GM23338 (cell line): ENCODE data around the gene ANKRD44. TPM values are rescaled to one million over a fixed set of nuclear protein-coding genes. Genes with fewer than 3 reads are reported as not detected.

Source experiments
- ATAC-seq: fragments of 200-7000 bp; cut with Tn5 transposase; 3 replicates; pipeline ENCODE4 v1.9.1; 2020
- DNase-seq: peaks from one replicate; pipeline ENCODE4 v3.0.0-alpha.2; 2015; ENCODE audit warnings: low spot score
- H2AFZ ChIP-seq: fragments of 200-600 bp; sonication (generic); 2 replicates; pipeline ENCODE4 v1.8.0; 2016; ENCODE audit warnings: antibody characterized with exemption, mild to moderate bottlenecking, moderate library complexity
- H3F3A ChIP-seq: fragments of 200-600 bp; sonication (generic); replicated peaks from 2 replicates; pipeline ENCODE4 v1.8.0; 2017; ENCODE audit warnings: antibody characterized with exemption, mixed run types, low read depth
- H3K27ac ChIP-seq: fragments of 200-600 bp; sonication (generic); 2 replicates; pipeline ENCODE4 v1.6.1; 2016; ENCODE audit warnings: low read depth
- H3K27me3 ChIP-seq: fragments of 200-600 bp; sonication (generic); 2 replicates; pipeline ENCODE4 v1.8.0; 2016; ENCODE audit warnings: mild to moderate bottlenecking, mixed run types, moderate library complexity; ENCODE audit not compliant: insufficient read depth
- H3K36me3 ChIP-seq: fragments of 200-600 bp; sonication (generic); 2 replicates; pipeline ENCODE4 v1.8.0; 2016; ENCODE audit warnings: mild to moderate bottlenecking; ENCODE audit not compliant: insufficient read depth
- H3K4me1 ChIP-seq: fragments of 200-600 bp; sonication (generic); 2 replicates; pipeline ENCODE4 v1.8.0; 2016; ENCODE audit warnings: mild to moderate bottlenecking, moderate library complexity; ENCODE audit not compliant: insufficient read depth
- H3K4me2 ChIP-seq: fragments of 200-600 bp; sonication (generic); 2 replicates; pipeline ENCODE4 v1.7.1; 2017; ENCODE audit warnings: mixed run types
- H3K4me3 ChIP-seq: fragments of 200-600 bp; sonication (generic); 2 replicates; pipeline ENCODE4 v1.6.1; 2016; ENCODE audit warnings: mixed run types
- H3K79me2 ChIP-seq: fragments of 200-600 bp; sonication (generic); replicated peaks from 2 replicates; pipeline ENCODE4 v1.8.0; 2017; ENCODE audit warnings: mild to moderate bottlenecking; ENCODE audit not compliant: insufficient read depth
- H3K9me2 ChIP-seq: fragments of 200-600 bp; sonication (generic); 2 replicates; pipeline ENCODE4 v1.8.0; 2017; ENCODE audit not compliant: insufficient read depth
- H4K20me1 ChIP-seq: fragments of 200-600 bp; sonication (generic); replicated peaks from 2 replicates; pipeline ENCODE4 v1.8.0; 2017; ENCODE audit warnings: mild to moderate bottlenecking; ENCODE audit not compliant: insufficient read depth
- H3K27ac Mint-ChIP-seq: 2 replicates; pipeline ENCODE4 v1.8.0; 2020; ENCODE audit warnings: inconsistent platforms, mild to moderate bottlenecking, moderate library complexity, mixed read lengths
- H3K27me3 Mint-ChIP-seq: 3 replicates; pipeline ENCODE4 v1.8.0; 2022; ENCODE audit warnings: low read depth, mild to moderate bottlenecking, moderate library complexity, mixed read lengths, inconsistent platforms; ENCODE audit not compliant: insufficient read depth, poor library complexity
- H3K36me3 Mint-ChIP-seq: 3 replicates; pipeline ENCODE4 v1.8.0; 2021; ENCODE audit warnings: low read depth, mild to moderate bottlenecking, inconsistent platforms, moderate library complexity, mixed read lengths
- H3K4me1 Mint-ChIP-seq: 3 replicates; pipeline ENCODE4 v1.8.0; 2020; ENCODE audit warnings: mild to moderate bottlenecking, inconsistent platforms, mixed read lengths
- H3K4me3 Mint-ChIP-seq: 3 replicates; pipeline ENCODE4 v1.8.0; 2021; ENCODE audit warnings: moderate library complexity, mild to moderate bottlenecking, inconsistent platforms, mixed read lengths
- H3K9me3 Mint-ChIP-seq: 3 replicates; pipeline ENCODE4 v1.8.0; 2020; ENCODE audit warnings: moderate library complexity, mild to moderate bottlenecking, inconsistent platforms, mixed read lengths
- CREB1 ChIP-seq: fragments of 250-450 bp; sonication (Bioruptor Pico); IDR thresholded peaks from 2 replicates; pipeline ENCODE4 v1.5.0; 2020; ENCODE audit warnings: low read depth, mild to moderate bottlenecking, moderate library complexity
- EZH2 ChIP-seq: fragments of 200-600 bp; sonication (generic); IDR thresholded peaks from one replicate; pipeline ENCODE4 v1.8.0; 2017; ENCODE audit warnings: antibody characterized with exemption, mild to moderate bottlenecking, low read depth; ENCODE audit not compliant: unreplicated experiment
- EZH2phosphoT487 ChIP-seq: fragments of 200-600 bp; sonication (generic); IDR thresholded peaks from one replicate; pipeline ENCODE4 v1.8.1; 2018; ENCODE audit warnings: antibody characterized with exemption; ENCODE audit not compliant: unreplicated experiment
- JUNB ChIP-seq: IDR thresholded peaks from one replicate; pipeline ENCODE4 v1.6.1; 2016; ENCODE audit warnings: antibody characterized with exemption; ENCODE audit not compliant: unreplicated experiment
- NANOG ChIP-seq: IDR thresholded peaks from 2 replicates; pipeline ENCODE4 v1.6.1; 2016; ENCODE audit warnings: antibody characterized with exemption, borderline replicate concordance
- POLR2AphosphoS5 ChIP-seq: IDR thresholded peaks from 2 replicates; pipeline ENCODE4 v1.6.1; 2016; ENCODE audit warnings: antibody characterized with exemption, low read depth
- STAT1 ChIP-seq: IDR thresholded peaks from one replicate; pipeline ENCODE4 v1.6.1; 2016; ENCODE audit warnings: antibody characterized with exemption; ENCODE audit not compliant: unreplicated experiment
- ZNF114 ChIP-seq: fragments of 250-450 bp; sonication (Bioruptor Pico); IDR thresholded peaks from 2 replicates; pipeline ENCODE4 v1.5.0; 2020; ENCODE audit warnings: mild to moderate bottlenecking, moderate library complexity
- ZNF331 ChIP-seq: fragments of 250-450 bp; sonication (Bioruptor Pico); IDR thresholded peaks from 2 replicates; pipeline ENCODE4 v1.5.0; 2020; ENCODE audit warnings: low read depth, mild to moderate bottlenecking, moderate library complexity
- polyA plus RNA-seq: library from polyadenylated mRNA; unstranded; fragments of >200 nt; fragmentation: Nextera tagmentation; extraction: Ambion mirVana; gene quantifications from 2 replicates; pipeline ENCODE4 v1.2.1, GENCODE V29; 2016
- total RNA-seq: library from RNA; depleted of rRNA; stranded (reverse); fragments of >200 nt; shearing (Covaris generic); gene quantifications from 2 replicates; pipeline ENCODE4 v1.2.3, GENCODE V29; 2014
- TF ChIP-seq, protein P1 (sequence below): IDR thresholded peaks from 2 replicates; pipeline ENCODE4 v1.6.1; 2016; ENCODE audit warnings: antibody characterized with exemption
- TF ChIP-seq, protein P2 (sequence below), 2 experiments: fragments of 200-600 bp in 1 of 2; sonication (generic) in 1 of 2; conservative IDR thresholded peaks; 2 replicates each; pipeline versions ENCODE4 v1.5.1 to v1.6.1; 2016 to 2017; ENCODE audit warnings: antibody characterized with exemption in 2 of 2, low read depth in 2 of 2, mild to moderate bottlenecking in 2 of 2, moderate library complexity in 1 of 2
- TF ChIP-seq, protein P3 (sequence below): fragments of 250-450 bp; sonication (Bioruptor Pico); IDR thresholded peaks from 2 replicates; pipeline ENCODE4 v1.5.0; 2020; ENCODE audit warnings: mild to moderate bottlenecking, moderate library complexity
- TF ChIP-seq, protein P4 (sequence below): IDR thresholded peaks from one replicate; pipeline ENCODE4 v1.6.1; 2018; ENCODE audit warnings: antibody characterized with exemption; ENCODE audit not compliant: unreplicated experiment

Gene ANKRD44
- total and polyA plus RNA-seq, 2 experiments from 2014 or later = 0.44 to 0.56 TPM

DNA sequence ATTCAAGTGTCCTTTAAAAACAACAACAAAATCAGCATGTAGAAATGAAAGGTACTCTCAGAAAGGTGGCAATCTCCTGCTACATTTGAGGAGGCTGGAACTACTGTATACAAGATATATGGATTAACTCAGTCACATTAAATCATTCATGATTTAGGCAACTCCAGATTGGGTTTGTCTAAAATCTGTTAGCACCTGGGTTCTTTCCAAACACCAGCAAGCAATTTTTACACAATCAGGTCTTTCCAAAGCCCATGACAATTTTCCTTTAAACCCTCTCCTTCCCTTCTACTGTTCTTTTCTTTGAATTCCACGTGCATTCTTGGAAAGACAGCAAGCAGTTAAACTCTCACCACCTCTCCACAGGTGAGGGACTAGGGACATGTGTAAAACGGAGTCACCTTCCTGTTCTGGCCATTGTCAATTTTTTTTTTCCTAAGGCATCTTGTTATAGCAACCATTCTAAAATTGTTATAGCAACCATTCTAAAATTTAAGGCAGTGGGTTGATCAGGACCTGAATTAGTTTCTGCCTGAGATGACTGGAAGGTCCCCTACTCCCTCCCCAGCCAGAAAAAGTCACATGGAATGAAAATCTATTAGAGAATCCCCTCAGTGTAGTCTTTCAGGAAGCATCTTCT lies 113.9 kb downstream of the ANKRD44 start:
- Histone ChIP-seq H2AFZ (no peak overlapping the region), H3F3A (no peaks in the 10 kb centered on the region), H4K20me1 (no peaks in the 10 kb centered on the region), H3K4me3 (no peak overlapping the region), H3K9me2 (no peaks in the 10 kb centered on the region), H3K27ac (no peak overlapping the region), H3K27me3 (no peaks in the 10 kb centered on the region), H3K4me2 (no peak overlapping the region), H3K36me3 (no peaks in the 10 kb centered on the region), H3K79me2 (no peaks in the 10 kb centered on the region), H3K4me1 (no peaks in the 10 kb centered on the region)
- TF ChIP-seq NANOG = no peak
- no peak for TF ChIP-seq STAT1
- no peak for TF ChIP-seq JUNB
- TF ChIP-seq EZH2 = no peak
- no peak for TF ChIP-seq EZH2phosphoT487
- no peak for TF ChIP-seq ZNF114
- no peak for TF ChIP-seq POLR2AphosphoS5
- TF ChIP-seq, protein P1, sequence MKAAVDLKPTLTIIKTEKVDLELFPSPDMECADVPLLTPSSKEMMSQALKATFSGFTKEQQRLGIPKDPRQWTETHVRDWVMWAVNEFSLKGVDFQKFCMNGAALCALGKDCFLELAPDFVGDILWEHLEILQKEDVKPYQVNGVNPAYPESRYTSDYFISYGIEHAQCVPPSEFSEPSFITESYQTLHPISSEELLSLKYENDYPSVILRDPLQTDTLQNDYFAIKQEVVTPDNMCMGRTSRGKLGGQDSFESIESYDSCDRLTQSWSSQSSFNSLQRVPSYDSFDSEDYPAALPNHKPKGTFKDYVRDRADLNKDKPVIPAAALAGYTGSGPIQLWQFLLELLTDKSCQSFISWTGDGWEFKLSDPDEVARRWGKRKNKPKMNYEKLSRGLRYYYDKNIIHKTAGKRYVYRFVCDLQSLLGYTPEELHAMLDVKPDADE = no peak
- TF ChIP-seq CREB1 (CRISPR knock-in tag) = no peak
- no peak for TF ChIP-seq ZNF331 (CRISPR knock-in tag)
- TF ChIP-seq, protein P2, sequence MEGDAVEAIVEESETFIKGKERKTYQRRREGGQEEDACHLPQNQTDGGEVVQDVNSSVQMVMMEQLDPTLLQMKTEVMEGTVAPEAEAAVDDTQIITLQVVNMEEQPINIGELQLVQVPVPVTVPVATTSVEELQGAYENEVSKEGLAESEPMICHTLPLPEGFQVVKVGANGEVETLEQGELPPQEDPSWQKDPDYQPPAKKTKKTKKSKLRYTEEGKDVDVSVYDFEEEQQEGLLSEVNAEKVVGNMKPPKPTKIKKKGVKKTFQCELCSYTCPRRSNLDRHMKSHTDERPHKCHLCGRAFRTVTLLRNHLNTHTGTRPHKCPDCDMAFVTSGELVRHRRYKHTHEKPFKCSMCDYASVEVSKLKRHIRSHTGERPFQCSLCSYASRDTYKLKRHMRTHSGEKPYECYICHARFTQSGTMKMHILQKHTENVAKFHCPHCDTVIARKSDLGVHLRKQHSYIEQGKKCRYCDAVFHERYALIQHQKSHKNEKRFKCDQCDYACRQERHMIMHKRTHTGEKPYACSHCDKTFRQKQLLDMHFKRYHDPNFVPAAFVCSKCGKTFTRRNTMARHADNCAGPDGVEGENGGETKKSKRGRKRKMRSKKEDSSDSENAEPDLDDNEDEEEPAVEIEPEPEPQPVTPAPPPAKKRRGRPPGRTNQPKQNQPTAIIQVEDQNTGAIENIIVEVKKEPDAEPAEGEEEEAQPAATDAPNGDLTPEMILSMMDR (conservative IDR thresholded peaks at IDR 0.05; ENCODE audit: low read depth in 2 of 2) = no peak
- TF ChIP-seq, protein P3, sequence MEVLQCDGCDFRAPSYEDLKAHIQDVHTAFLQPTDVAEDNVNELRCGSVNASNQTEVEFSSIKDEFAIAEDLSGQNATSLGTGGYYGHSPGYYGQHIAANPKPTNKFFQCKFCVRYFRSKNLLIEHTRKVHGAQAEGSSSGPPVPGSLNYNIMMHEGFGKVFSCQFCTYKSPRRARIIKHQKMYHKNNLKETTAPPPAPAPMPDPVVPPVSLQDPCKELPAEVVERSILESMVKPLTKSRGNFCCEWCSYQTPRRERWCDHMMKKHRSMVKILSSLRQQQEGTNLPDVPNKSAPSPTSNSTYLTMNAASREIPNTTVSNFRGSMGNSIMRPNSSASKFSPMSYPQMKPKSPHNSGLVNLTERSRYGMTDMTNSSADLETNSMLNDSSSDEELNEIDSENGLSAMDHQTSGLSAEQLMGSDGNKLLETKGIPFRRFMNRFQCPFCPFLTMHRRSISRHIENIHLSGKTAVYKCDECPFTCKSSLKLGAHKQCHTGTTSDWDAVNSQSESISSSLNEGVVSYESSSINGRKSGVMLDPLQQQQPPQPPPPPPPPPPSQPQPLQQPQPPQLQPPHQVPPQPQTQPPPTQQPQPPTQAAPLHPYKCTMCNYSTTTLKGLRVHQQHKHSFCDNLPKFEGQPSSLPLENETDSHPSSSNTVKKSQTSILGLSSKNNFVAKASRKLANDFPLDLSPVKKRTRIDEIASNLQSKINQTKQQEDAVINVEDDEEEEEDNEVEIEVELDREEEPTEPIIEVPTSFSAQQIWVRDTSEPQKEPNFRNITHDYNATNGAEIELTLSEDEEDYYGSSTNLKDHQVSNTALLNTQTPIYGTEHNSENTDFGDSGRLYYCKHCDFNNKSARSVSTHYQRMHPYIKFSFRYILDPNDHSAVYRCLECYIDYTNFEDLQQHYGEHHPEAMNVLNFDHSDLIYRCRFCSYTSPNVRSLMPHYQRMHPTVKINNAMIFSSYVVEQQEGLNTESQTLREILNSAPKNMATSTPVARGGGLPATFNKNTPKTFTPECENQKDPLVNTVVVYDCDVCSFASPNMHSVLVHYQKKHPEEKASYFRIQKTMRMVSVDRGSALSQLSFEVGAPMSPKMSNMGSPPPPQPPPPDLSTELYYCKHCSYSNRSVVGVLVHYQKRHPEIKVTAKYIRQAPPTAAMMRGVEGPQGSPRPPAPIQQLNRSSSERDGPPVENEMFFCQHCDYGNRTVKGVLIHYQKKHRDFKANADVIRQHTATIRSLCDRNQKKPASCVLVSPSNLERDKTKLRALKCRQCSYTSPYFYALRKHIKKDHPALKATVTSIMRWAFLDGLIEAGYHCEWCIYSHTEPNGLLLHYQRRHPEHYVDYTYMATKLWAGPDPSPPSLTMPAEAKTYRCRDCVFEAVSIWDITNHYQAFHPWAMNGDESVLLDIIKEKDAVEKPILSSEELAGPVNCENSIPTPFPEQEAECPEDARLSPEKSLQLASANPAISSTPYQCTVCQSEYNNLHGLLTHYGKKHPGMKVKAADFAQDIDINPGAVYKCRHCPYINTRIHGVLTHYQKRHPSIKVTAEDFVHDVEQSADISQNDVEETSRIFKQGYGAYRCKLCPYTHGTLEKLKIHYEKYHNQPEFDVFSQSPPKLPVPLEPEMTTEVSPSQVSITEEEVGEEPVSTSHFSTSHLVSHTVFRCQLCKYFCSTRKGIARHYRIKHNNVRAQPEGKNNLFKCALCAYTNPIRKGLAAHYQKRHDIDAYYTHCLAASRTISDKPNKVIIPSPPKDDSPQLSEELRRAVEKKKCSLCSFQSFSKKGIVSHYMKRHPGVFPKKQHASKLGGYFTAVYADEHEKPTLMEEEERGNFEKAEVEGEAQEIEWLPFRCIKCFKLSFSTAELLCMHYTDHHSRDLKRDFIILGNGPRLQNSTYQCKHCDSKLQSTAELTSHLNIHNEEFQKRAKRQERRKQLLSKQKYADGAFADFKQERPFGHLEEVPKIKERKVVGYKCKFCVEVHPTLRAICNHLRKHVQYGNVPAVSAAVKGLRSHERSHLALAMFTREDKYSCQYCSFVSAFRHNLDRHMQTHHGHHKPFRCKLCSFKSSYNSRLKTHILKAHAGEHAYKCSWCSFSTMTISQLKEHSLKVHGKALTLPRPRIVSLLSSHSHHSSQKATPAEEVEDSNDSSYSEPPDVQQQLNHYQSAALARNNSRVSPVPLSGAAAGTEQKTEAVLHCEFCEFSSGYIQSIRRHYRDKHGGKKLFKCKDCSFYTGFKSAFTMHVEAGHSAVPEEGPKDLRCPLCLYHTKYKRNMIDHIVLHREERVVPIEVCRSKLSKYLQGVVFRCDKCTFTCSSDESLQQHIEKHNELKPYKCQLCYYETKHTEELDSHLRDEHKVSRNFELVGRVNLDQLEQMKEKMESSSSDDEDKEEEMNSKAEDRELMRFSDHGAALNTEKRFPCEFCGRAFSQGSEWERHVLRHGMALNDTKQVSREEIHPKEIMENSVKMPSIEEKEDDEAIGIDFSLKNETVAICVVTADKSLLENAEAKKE (CRISPR knock-in tag) = no peak
- TF ChIP-seq, protein P4, sequence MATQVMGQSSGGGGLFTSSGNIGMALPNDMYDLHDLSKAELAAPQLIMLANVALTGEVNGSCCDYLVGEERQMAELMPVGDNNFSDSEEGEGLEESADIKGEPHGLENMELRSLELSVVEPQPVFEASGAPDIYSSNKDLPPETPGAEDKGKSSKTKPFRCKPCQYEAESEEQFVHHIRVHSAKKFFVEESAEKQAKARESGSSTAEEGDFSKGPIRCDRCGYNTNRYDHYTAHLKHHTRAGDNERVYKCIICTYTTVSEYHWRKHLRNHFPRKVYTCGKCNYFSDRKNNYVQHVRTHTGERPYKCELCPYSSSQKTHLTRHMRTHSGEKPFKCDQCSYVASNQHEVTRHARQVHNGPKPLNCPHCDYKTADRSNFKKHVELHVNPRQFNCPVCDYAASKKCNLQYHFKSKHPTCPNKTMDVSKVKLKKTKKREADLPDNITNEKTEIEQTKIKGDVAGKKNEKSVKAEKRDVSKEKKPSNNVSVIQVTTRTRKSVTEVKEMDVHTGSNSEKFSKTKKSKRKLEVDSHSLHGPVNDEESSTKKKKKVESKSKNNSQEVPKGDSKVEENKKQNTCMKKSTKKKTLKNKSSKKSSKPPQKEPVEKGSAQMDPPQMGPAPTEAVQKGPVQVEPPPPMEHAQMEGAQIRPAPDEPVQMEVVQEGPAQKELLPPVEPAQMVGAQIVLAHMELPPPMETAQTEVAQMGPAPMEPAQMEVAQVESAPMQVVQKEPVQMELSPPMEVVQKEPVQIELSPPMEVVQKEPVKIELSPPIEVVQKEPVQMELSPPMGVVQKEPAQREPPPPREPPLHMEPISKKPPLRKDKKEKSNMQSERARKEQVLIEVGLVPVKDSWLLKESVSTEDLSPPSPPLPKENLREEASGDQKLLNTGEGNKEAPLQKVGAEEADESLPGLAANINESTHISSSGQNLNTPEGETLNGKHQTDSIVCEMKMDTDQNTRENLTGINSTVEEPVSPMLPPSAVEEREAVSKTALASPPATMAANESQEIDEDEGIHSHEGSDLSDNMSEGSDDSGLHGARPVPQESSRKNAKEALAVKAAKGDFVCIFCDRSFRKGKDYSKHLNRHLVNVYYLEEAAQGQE = no peak
- no peak overlapping the region for H3K27ac Mint-ChIP-seq
- H3K4me3 Mint-ChIP-seq = no peak overlapping the region
- no peaks in the 10 kb centered on the region for H3K36me3 Mint-ChIP-seq
- DNase-seq (no peak), ATAC-seq (no peak)
- no peaks in the 10 kb centered on the region for H3K9me3 Mint-ChIP-seq
- H3K27me3 Mint-ChIP-seq = peaks cover under 1% of the 10 kb centered on the region
- H3K4me1 Mint-ChIP-seq = peaks cover 3% of the 10 kb centered on the region; the same call in 2 of the 3 replicates
